ENCODE results near the gene PRPF40A.
"Not testable (repeated sequence)": the region's sequence is repeated elsewhere in the genome, so short reads cannot be mapped to it uniquely, and the experiment has no call there.

PRPF40A gene

DNA sequence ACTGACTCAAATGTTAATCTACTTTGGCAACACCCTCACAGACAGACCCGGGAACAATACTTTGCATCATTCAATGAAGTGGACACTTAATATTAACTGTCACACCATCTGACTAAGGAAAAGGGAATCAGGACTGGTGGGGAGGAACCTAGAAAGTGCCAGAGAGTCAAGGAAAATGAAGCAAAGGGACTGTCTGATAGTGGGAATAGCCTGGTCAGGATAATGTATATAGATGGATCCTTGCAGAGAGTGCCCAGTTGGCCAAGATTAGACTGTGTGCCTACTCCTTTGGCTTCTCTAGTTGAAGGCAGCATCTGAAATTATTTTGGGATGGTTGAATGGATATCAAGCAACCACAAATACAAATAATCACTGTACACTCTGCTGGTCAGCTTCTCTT, 46.4 kb upstream of the PRPF40A start:
- no peak for TF ChIP-seq ARNTL (CRISPR knock-in tag; IDR thresholded peaks at IDR 0.05; ENCODE audit: borderline replicate concordance, low read depth)
- no peak for TF ChIP-seq ISL1 (CRISPR knock-in tag; IDR thresholded peaks at IDR 0.05)
- TF ChIP-seq RARB (CRISPR knock-in tag; IDR thresholded peaks at IDR 0.05), result no peak
- TF ChIP-seq, protein P1, sequence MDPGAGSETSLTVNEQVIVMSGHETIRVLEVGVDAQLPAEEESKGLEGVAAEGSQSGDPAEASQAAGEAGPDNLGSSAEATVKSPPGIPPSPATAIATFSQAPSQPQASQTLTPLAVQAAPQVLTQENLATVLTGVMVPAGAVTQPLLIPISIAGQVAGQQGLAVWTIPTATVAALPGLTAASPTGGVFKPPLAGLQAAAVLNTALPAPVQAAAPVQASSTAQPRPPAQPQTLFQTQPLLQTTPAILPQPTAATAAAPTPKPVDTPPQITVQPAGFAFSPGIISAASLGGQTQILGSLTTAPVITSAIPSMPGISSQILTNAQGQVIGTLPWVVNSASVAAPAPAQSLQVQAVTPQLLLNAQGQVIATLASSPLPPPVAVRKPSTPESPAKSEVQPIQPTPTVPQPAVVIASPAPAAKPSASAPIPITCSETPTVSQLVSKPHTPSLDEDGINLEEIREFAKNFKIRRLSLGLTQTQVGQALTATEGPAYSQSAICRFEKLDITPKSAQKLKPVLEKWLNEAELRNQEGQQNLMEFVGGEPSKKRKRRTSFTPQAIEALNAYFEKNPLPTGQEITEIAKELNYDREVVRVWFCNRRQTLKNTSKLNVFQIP (CRISPR knock-in tag; IDR thresholded peaks at IDR 0.05; ENCODE audit: borderline replicate concordance, low read depth), result no peak
- TF ChIP-seq ZNF8 (CRISPR knock-in tag; IDR thresholded peaks at IDR 0.05), result no peak
- no peak for TF ChIP-seq CSDC2 (CRISPR knock-in tag; IDR thresholded peaks at IDR 0.05)
- no peak for TF ChIP-seq TOX (CRISPR knock-in tag; IDR thresholded peaks at IDR 0.05; ENCODE audit: borderline replicate concordance)
- no peak for ATAC-seq

DNA sequence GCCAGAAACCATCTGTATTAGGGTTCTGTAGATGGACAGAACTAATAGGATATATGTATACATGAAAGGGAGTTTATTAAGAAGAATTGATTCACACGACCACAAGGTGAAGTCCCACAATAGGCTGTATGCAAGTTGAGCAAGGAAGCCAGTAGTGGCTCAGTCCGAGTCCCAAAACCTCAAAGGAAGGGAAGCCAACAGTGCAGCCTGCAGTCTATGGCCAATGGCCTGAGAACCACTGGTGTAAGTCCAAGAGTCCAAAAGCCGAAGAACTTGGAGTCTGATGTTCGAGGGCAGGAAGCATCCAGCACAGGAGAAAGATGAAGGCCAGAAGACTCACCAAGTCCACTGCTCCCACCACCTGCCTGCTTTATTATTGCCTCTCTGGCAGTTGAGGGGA, 45.9 kb upstream of the PRPF40A start:
- not testable (repeated sequence) for ATAC-seq

DNA sequence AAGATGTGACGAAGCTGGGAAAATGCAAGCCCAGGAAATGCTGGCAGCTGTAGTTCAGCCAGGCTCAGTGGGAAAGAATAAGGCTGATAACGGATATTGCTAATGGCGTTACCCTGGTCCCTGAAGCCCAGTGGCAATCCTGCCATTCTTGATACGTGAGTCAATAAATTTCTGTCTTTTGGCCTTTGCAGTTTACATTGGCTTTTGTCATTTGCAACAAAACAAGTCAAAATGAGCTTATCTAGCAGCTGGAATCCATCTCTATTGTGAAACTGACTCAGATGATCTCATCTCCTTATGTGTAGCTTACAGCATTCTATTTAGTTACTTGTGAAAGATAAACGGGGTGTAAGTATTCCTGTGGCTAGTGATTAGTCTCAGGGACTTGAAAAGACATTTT, 44.9 kb upstream of the PRPF40A start:
- ATAC-seq, result no peak
- TF ChIP-seq, protein P2, sequence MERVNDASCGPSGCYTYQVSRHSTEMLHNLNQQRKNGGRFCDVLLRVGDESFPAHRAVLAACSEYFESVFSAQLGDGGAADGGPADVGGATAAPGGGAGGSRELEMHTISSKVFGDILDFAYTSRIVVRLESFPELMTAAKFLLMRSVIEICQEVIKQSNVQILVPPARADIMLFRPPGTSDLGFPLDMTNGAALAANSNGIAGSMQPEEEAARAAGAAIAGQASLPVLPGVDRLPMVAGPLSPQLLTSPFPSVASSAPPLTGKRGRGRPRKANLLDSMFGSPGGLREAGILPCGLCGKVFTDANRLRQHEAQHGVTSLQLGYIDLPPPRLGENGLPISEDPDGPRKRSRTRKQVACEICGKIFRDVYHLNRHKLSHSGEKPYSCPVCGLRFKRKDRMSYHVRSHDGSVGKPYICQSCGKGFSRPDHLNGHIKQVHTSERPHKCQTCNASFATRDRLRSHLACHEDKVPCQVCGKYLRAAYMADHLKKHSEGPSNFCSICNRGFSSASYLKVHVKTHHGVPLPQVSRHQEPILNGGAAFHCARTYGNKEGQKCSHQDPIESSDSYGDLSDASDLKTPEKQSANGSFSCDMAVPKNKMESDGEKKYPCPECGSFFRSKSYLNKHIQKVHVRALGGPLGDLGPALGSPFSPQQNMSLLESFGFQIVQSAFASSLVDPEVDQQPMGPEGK (CRISPR knock-in tag; IDR thresholded peaks at IDR 0.05; ENCODE audit: borderline replicate concordance), result no peak
- TF ChIP-seq, protein P3, sequence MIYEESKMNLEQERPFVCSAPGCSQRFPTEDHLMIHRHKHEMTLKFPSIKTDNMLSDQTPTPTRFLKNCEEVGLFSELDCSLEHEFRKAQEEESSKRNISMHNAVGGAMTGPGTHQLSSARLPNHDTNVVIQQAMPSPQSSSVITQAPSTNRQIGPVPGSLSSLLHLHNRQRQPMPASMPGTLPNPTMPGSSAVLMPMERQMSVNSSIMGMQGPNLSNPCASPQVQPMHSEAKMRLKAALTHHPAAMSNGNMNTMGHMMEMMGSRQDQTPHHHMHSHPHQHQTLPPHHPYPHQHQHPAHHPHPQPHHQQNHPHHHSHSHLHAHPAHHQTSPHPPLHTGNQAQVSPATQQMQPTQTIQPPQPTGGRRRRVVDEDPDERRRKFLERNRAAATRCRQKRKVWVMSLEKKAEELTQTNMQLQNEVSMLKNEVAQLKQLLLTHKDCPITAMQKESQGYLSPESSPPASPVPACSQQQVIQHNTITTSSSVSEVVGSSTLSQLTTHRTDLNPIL (CRISPR knock-in tag; IDR thresholded peaks at IDR 0.05; ENCODE audit: low read depth), result peak; percentile 54; the same call in 1 of the 2 replicates
- TF ChIP-seq ISL1 (CRISPR knock-in tag; IDR thresholded peaks at IDR 0.05) (peak; percentile 41; the same call in 1 of the 2 replicates), TOX (CRISPR knock-in tag; IDR thresholded peaks at IDR 0.05; ENCODE audit: borderline replicate concordance) (no peak)
- TF ChIP-seq, protein P4, sequence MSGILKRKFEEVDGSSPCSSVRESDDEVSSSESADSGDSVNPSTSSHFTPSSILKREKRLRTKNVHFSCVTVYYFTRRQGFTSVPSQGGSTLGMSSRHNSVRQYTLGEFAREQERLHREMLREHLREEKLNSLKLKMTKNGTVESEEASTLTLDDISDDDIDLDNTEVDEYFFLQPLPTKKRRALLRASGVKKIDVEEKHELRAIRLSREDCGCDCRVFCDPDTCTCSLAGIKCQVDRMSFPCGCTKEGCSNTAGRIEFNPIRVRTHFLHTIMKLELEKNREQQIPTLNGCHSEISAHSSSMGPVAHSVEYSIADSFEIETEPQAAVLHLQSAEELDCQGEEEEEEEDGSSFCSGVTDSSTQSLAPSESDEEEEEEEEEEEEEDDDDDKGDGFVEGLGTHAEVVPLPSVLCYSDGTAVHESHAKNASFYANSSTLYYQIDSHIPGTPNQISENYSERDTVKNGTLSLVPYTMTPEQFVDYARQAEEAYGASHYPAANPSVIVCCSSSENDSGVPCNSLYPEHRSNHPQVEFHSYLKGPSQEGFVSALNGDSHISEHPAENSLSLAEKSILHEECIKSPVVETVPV (CRISPR knock-in tag; IDR thresholded peaks at IDR 0.05), result no peak

DNA sequence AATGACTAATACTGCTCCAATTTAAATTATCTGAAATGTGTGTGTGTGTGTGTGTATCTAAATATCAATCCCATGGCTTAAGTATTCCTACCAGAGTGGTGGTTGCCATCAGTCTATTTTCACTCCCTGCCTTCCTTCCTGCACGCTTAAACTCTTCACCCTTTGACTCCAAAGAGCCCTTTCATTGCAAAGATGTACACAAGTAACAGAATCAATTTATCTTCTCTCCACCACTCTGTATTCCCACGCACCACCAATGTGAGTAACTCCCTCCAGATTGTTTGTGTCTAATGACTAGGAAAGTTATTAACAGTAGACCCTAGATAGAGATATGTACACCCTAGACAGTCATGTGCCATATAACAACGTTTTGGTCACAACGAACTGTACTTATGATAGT, 44.0 kb upstream of the PRPF40A start:
- TF ChIP-seq, protein P1 (CRISPR knock-in tag; IDR thresholded peaks at IDR 0.05; ENCODE audit: borderline replicate concordance, low read depth), result no peak
- TF ChIP-seq ZC3H10 (CRISPR knock-in tag; IDR thresholded peaks at IDR 0.05) (no peak), GLIS3 (CRISPR knock-in tag; IDR thresholded peaks at IDR 0.05) (no peak), ESRRG (CRISPR knock-in tag; IDR thresholded peaks at IDR 0.05) (no peak), SNAI2 (CRISPR knock-in tag; IDR thresholded peaks at IDR 0.05) (no peak), CSDC2 (CRISPR knock-in tag; IDR thresholded peaks at IDR 0.05) (no peak), ZFP30 (CRISPR knock-in tag; IDR thresholded peaks at IDR 0.05) (no peak)
- TF ChIP-seq, protein P2 (CRISPR knock-in tag; IDR thresholded peaks at IDR 0.05; ENCODE audit: borderline replicate concordance), result no peak
- no peak for ATAC-seq
